Fibroblast of lung (primary cell): ENCODE measurements around the gene LMAN2.

ENCODE experiments used
- EZH2 ChIP-seq: IDR thresholded peaks from 2 replicates; pipeline ENCODE4 v1.5.1; 2012; ENCODE audit warnings: low read length, control low read depth, mild to moderate bottlenecking; ENCODE audit errors: missing control alignments
- TF ChIP-seq, protein P1 (sequence below), 2 donors: IDR thresholded peaks in 1 of 2; conservative IDR thresholded peaks in 1 of 2; 1 replicate in 1 of 2; 2 replicates in 1 of 2; pipeline ENCODE4 v1.5.1; 2011 to 2012; ENCODE audit warnings: low read length in 2 of 2, control low read depth in 1 of 2, inconsistent platforms in 1 of 2, low read depth in 1 of 2, mild to moderate bottlenecking in 1 of 2

DNA sequence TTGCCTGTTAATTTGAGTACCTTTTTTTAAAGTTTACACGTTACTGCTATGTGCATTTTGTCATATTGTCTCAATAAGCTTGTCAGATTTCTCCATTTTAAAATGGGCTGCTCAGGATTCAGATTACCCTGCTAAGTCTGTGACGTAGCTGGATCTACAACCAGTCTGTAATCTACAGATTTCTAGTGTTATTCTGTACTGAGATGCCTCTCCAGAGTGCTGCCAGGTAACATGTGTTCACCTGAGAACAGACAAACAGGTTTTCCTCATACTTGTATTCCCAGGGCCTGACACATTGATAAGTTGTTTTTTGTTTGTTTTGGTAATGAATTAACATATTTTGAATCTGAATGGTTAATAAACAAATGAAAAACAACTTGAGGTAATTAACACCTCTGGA lies 63.3 kb downstream of the LMAN2 start:
- no peak for TF ChIP-seq EZH2
- TF ChIP-seq, protein P1, sequence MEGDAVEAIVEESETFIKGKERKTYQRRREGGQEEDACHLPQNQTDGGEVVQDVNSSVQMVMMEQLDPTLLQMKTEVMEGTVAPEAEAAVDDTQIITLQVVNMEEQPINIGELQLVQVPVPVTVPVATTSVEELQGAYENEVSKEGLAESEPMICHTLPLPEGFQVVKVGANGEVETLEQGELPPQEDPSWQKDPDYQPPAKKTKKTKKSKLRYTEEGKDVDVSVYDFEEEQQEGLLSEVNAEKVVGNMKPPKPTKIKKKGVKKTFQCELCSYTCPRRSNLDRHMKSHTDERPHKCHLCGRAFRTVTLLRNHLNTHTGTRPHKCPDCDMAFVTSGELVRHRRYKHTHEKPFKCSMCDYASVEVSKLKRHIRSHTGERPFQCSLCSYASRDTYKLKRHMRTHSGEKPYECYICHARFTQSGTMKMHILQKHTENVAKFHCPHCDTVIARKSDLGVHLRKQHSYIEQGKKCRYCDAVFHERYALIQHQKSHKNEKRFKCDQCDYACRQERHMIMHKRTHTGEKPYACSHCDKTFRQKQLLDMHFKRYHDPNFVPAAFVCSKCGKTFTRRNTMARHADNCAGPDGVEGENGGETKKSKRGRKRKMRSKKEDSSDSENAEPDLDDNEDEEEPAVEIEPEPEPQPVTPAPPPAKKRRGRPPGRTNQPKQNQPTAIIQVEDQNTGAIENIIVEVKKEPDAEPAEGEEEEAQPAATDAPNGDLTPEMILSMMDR (conservative IDR thresholded peaks at IDR 0.05 in 1 of 2, IDR thresholded peaks at IDR 0.05 in 1 of 2; ENCODE audit: low read depth in 1 of 2, low read length in 2 of 2) = no peak
